Keratinocyte (primary cell): ENCODE results near the gene C15orf39.

Experiments used
- EZH2 ChIP-seq: IDR thresholded peaks from one replicate; pipeline ENCODE4 v1.6.1; 2012; ENCODE audit warnings: inconsistent platforms, mild to moderate bottlenecking, low read length, moderate library complexity
- TF ChIP-seq, protein P1 (sequence below), 3 experiments: IDR thresholded peaks in 1 of 3; conservative IDR thresholded peaks in 1 of 3; optimal IDR thresholded peaks in 1 of 3; 2 replicates in 2 of 3; 3 replicates in 1 of 3; pipeline versions ENCODE3 to v1.5.1; 2011; ENCODE audit warnings: low read length in 3 of 3, mild to moderate bottlenecking in 3 of 3, moderate library complexity in 2 of 3, control low read depth in 1 of 3, inconsistent platforms in 1 of 3; ENCODE audit not compliant: insufficient read depth in 2 of 3; ENCODE audit errors: extremely low read depth in 1 of 3

DNA sequence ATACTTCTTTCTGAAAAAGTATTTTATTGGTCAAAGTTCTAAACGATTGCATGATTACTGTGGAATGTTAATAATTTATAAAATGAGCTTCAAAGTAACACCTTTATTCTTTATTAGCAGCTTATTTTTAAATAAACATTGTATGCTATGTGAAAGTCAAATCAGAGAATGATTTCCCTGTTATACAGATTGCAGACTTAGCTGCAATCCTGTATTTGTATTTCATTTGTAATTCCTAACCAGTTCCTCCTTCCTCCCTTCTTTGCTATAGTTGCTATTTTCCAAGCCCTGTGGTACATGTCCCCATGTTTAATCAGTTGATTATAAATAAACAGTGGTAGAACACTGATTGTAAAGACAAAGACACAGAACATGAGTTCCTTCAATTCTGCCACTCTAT is 42.4 kb upstream of the C15orf39 start:
- TF ChIP-seq, protein P1, sequence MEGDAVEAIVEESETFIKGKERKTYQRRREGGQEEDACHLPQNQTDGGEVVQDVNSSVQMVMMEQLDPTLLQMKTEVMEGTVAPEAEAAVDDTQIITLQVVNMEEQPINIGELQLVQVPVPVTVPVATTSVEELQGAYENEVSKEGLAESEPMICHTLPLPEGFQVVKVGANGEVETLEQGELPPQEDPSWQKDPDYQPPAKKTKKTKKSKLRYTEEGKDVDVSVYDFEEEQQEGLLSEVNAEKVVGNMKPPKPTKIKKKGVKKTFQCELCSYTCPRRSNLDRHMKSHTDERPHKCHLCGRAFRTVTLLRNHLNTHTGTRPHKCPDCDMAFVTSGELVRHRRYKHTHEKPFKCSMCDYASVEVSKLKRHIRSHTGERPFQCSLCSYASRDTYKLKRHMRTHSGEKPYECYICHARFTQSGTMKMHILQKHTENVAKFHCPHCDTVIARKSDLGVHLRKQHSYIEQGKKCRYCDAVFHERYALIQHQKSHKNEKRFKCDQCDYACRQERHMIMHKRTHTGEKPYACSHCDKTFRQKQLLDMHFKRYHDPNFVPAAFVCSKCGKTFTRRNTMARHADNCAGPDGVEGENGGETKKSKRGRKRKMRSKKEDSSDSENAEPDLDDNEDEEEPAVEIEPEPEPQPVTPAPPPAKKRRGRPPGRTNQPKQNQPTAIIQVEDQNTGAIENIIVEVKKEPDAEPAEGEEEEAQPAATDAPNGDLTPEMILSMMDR (optimal IDR thresholded peaks at IDR 0.05 in 1 of 3, IDR thresholded peaks at IDR 0.05 in 1 of 3, conservative IDR thresholded peaks at IDR 0.05 in 1 of 3; ENCODE audit: extremely low read depth in 1 of 3, insufficient read depth in 2 of 3, low read length in 3 of 3), result no peak
- TF ChIP-seq EZH2, result no peak
